SJSA1 (cell line): ENCODE data around the gene CYP26B1. TPM values are rescaled to one million over a fixed set of nuclear protein-coding genes. Genes with fewer than 3 reads are reported as not detected.

Source experiments
- DNase-seq, 2 experiments: peaks; one replicate each; pipeline ENCODE4 v3.0.0-alpha.2; 2015 to 2020; ENCODE audit warnings: low spot score in 2 of 2, low read depth in 1 of 2
- H3K27ac ChIP-seq: fragments of 250-450 bp; sonication (Bioruptor Pico); 2 replicates; pipeline ENCODE4 v1.5.1; 2020; ENCODE audit warnings: mild to moderate bottlenecking, moderate library complexity
- H3K27me3 ChIP-seq: fragments of 250-450 bp; sonication (Bioruptor Pico); replicated peaks from 2 replicates; pipeline ENCODE4 v1.5.1; 2020; ENCODE audit warnings: mild to moderate bottlenecking, moderate library complexity
- H3K36me3 ChIP-seq: fragments of 250-450 bp; sonication (Bioruptor Pico); 2 replicates; pipeline ENCODE4 v1.5.1; 2020; ENCODE audit warnings: mild to moderate bottlenecking
- H3K4me1 ChIP-seq: fragments of 250-450 bp; sonication (Bioruptor Pico); replicated peaks from 2 replicates; pipeline ENCODE4 v1.6.1; 2021; ENCODE audit warnings: mild to moderate bottlenecking
- H3K4me3 ChIP-seq: fragments of 250-450 bp; sonication (Bioruptor Pico); 2 replicates; pipeline ENCODE4 v1.5.1; 2020; ENCODE audit warnings: mild to moderate bottlenecking
- H3K9me3 ChIP-seq: fragments of 250-450 bp; sonication (Bioruptor Pico); replicated peaks from 2 replicates; pipeline ENCODE4 v1.5.1; 2020; ENCODE audit warnings: mild to moderate bottlenecking
- total RNA-seq: library from RNA; depleted of rRNA; stranded (reverse); fragments of >200 nt; shearing (Covaris generic); gene quantifications from 2 replicates; pipeline ENCODE4 v1.2.3, GENCODE V29; 2014

CYP26B1 gene
- total RNA-seq, 1 experiment from 2014 or later, result 0.03 TPM

DNA sequence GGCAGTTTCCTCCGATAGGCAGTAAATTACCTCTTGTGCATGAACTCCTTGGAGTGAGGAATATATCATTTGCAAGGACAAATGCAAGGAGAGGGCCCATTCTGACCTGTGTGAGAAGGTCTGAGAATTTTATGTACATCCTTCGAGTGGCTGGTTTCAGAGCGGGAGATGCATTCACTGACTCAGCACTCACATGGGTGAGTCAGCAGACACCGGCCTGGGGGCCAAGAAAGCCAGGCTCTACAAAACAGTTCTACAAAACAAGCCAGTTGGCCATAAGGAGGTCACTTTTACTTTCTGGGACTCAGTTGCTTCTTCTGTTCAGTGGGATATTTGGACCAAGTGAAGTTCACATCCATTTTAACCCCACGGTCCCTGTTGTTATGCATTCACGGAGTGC is 35.3 kb downstream of the CYP26B1 start:
- no peaks in the 10 kb centered on the region for H3K36me3 ChIP-seq
- DNase-seq, result no peak
- no peak overlapping the region for H3K4me3 ChIP-seq
- peaks cover 29% of the 10 kb centered on the region for H3K4me1 ChIP-seq
- no peaks in the 10 kb centered on the region for H3K27me3 ChIP-seq
- no peak overlapping the region for H3K27ac ChIP-seq
- no peaks in the 10 kb centered on the region for H3K9me3 ChIP-seq

DNA sequence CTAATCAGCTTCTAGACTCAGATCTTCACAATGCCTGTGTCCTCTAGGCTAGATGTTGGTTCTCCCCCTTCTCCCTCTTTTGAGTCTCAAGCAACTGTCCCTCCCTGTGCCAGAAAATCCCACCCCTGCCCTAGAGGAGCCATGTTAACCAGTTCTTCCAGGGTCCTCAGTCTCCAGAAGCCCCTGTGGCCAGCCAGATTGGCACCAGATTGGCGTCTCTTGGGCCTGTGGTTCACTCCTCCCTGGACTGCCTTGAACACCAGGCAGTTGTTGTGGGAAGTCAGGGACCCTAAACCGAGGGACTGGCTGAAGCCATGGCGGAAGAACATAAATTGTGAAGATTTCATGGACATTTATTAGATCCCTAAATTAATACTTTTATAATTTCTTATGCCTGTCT is 36.6 kb downstream of the CYP26B1 start:
- Histone ChIP-seq H3K9me3 (no peaks in the 10 kb centered on the region), H3K36me3 (no peaks in the 10 kb centered on the region), H3K27me3 (no peaks in the 10 kb centered on the region), H3K27ac (no peak overlapping the region), H3K4me3 (no peak overlapping the region), H3K4me1 (peaks cover 23% of the 10 kb centered on the region)
- no peak for DNase-seq

DNA sequence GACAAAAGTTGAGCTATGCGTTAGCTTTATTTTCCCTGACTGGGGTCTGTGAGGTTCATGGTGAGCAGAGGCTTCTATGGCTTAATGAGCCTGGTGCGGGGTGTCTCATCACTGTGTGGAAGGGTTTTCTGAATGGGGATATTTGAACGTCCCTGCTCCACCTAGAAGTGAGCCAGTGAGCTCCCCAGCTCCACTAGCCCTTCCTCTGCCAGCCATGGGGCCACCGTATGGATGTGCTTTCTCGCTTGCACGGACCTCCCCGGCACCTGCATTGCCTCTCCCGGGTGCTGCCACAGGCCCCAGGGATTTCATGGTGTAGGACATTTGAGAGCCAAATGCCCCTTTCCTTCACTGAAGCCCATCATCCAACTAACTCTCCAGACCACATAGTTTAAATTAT is 37.8 kb downstream of the CYP26B1 start:
- Histone ChIP-seq H3K36me3 (no peaks in the 10 kb centered on the region), H3K27ac (no peak overlapping the region)

GRCh38 chr2:72109291-72109690 is 38.4 kb downstream of the CYP26B1 start:
- H3K27me3 ChIP-seq, result no peaks in the 10 kb centered on the region
- DNase-seq, result no peak
- no peak overlapping the region for H3K4me3 ChIP-seq
- peaks cover 10% of the 10 kb centered on the region for H3K4me1 ChIP-seq
- H3K27ac ChIP-seq, result no peak overlapping the region
- H3K36me3 ChIP-seq, result no peaks in the 10 kb centered on the region
- no peaks in the 10 kb centered on the region for H3K9me3 ChIP-seq

More for the DNA sequence above, 37.8 kb downstream of the CYP26B1 start:
- Histone ChIP-seq H3K27me3 (no peaks in the 10 kb centered on the region), H3K4me1 (peaks cover 11% of the 10 kb centered on the region), H3K4me3 (no peak overlapping the region), H3K9me3 (no peaks in the 10 kb centered on the region)
- DNase-seq, result no peak

DNA sequence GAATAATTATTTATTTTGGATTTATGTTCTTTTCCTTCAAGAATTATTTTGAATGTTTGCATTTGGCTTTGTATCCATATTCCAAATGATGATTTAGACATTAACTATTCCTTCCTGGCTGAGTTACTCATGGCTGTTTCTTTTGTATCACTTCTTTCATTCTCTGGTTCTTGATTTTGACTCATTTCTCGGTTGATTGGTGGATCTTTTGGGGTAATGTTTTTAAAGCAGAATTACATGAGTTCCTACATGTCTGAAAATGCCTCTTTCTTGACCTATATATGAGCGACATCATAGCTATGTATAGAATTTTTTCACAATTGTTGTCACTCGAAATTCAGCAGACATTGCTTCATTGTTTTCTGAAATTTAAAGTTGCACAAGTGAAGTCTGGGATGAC is 39.5 kb downstream of the CYP26B1 start:
- Histone ChIP-seq H3K27ac (no peak overlapping the region), H3K4me1 (peaks cover 10% of the 10 kb centered on the region), H3K4me3 (no peak overlapping the region), H3K27me3 (no peaks in the 10 kb centered on the region), H3K9me3 (no peaks in the 10 kb centered on the region), H3K36me3 (no peaks in the 10 kb centered on the region)
- no peak for DNase-seq

GRCh38 chr2:72106978-72107377 is 40.7 kb downstream of the CYP26B1 start:
- Histone ChIP-seq H3K4me3 (no peak overlapping the region), H3K27me3 (0 out of 2 replicates have a peak, but pooled peaks cover 4% of the 10 kb centered on the region), H3K4me1 (no peaks in the 10 kb centered on the region; the same call in 1 of the 2 replicates), H3K27ac (no peak overlapping the region), H3K9me3 (no peaks in the 10 kb centered on the region), H3K36me3 (no peaks in the 10 kb centered on the region)
- DNase-seq, result no peak

DNA sequence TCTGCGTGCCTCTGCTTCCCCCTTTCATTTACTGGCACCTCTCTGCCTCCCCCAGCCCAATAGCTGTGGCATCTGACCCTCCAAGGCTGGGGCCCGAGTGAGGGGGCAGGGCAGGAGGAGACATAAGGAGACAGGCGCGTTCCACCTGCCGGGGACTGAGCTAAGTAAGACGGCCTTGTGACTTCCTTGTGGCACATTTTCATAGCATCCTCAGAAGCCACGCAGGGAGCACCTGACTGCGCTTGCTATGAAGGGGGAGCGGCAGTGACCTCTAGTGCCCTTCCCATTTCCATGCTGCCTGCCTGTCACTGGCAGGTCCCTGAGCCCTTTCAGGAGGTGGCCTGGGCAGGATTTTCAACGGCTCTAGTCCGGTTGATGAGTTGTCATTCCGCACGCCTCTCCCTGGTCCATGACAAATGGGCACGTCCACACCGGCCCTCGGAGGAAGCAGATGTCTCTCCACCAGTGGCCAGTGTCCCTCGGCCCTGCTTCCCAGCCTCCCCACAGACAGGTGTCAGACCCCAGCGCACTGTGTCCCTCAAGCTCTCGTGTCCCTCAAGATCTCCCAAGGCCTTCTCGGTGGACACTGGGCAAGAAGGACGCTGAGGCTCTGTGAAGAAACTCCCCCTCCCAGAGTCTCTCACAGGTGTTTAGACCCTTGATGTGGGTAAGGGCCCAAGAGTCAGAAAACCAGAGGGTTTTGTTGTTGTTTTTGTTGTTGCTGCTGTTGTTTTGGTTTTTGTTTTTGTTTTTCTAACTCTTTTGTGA is 42.7 kb downstream of the CYP26B1 start:
- DNase-seq, result no peak
- Histone ChIP-seq H3K27me3 (peaks cover 4% of the 10 kb centered on the region; the same call in 1 of the 2 replicates), H3K4me1 (no peaks in the 10 kb centered on the region), H3K27ac (no peak overlapping the region), H3K36me3 (no peaks in the 10 kb centered on the region), H3K9me3 (no peaks in the 10 kb centered on the region), H3K4me3 (no peak overlapping the region)

DNA sequence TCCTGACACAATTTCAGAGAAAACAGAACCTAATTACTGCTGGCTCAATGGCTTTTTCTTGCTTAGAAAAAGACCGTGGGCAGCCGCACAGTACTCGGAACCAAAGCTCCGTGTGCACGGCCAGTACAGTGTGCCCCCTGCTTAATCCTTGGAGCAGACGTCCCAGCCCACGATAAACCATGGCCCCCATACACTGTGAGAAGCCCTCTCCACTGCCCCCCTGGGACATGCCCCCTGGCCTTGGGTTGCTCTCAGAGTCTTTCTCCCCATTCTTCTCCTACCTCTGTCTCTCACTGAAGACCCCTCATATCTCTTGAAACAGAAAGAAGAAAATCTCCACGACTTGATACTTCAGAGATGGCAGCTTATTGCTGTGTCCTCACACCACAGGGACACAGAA is 44.0 kb downstream of the CYP26B1 start:
- no peaks in the 10 kb centered on the region for H3K9me3 ChIP-seq
- no peak for DNase-seq
- H3K27ac ChIP-seq, result no peak overlapping the region
- H3K36me3 ChIP-seq, result no peaks in the 10 kb centered on the region
- peaks cover 6% of the 10 kb centered on the region; the same call in 1 of the 2 replicates for H3K27me3 ChIP-seq
- H3K4me3 ChIP-seq, result no peak overlapping the region
- no peaks in the 10 kb centered on the region for H3K4me1 ChIP-seq

DNA sequence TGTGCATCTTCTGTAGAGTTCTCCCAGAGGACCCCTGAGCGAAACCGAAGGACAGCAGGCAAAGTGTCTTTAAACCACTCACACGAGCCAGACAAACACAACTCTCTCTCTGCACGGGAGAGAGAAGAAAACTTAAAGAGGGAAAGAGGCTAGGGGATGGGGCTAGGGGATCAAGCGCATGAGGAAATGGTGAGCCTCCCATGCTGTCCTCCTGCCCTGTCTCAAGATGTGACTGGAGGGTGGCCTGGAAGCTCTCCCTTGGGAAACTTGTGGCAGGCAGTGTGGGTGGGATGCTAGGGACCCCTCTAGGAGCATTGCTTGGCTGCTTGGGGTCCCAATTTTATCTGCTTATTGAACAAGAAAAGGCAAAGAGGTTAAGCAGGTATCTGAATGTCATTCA is 44.5 kb downstream of the CYP26B1 start:
- no peak for DNase-seq
- no peak overlapping the region for H3K4me3 ChIP-seq
- H3K4me1 ChIP-seq, result no peaks in the 10 kb centered on the region
- H3K27ac ChIP-seq, result no peak overlapping the region
- H3K9me3 ChIP-seq, result no peaks in the 10 kb centered on the region
- peaks cover 7% of the 10 kb centered on the region; the same call in 1 of the 2 replicates for H3K27me3 ChIP-seq
- H3K36me3 ChIP-seq, result no peaks in the 10 kb centered on the region

GRCh38 chr2:72098935-72099334 is 48.7 kb downstream of the CYP26B1 start:
- H3K36me3 ChIP-seq, result no peaks in the 10 kb centered on the region
- H3K27me3 ChIP-seq, result peaks cover 7% of the 10 kb centered on the region
- no peak overlapping the region for H3K27ac ChIP-seq
- H3K9me3 ChIP-seq, result no peaks in the 10 kb centered on the region
- no peaks in the 10 kb centered on the region for H3K4me1 ChIP-seq
- no peak overlapping the region for H3K4me3 ChIP-seq
- no peak for DNase-seq

DNA sequence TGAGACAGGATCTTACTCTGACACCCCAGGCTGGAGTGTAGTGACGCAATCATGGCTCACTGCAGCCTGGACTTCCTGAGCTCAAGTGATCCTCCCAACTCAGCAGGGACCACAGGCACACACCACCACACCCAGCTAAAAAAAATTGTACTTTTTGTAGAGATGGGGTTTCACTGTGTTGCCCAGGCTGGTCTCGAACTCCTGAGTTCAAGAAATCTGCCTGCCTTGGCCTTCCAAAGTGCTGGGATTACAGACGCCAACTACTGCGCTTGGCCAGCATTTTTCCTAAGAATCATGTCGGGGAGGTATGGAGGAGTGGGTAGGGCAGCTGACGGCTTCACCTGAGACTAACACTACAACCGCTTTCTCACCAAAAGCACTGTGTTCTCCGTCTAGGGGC is 50.4 kb downstream of the CYP26B1 start:
- Histone ChIP-seq H3K27ac (no peak overlapping the region), H3K9me3 (no peaks in the 10 kb centered on the region), H3K4me1 (no peaks in the 10 kb centered on the region), H3K36me3 (no peaks in the 10 kb centered on the region), H3K27me3 (peaks cover 3% of the 10 kb centered on the region), H3K4me3 (no peak overlapping the region)
- no peak for DNase-seq

DNA sequence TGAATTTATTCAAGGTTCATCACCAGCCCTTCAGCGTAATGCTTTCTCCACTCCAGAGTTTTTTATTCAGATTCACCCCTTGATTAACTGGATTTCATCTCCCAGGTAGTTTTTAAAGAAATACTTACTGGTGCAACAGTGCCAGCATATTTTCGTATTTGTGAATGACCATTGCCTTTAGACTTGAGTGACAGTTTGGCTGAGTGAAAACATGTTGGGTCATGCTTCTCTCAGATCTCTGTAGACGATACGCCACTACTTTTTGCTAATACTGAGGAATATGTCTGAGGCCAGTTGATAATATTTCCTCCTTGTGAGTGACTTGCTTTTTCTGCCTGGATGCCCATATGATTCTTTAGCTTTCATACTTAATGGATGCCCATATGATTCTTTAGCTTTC is 51.5 kb downstream of the CYP26B1 start:
- no peaks in the 10 kb centered on the region for H3K36me3 ChIP-seq
- no peaks in the 10 kb centered on the region for H3K4me1 ChIP-seq
- peaks cover 3% of the 10 kb centered on the region for H3K27me3 ChIP-seq
- H3K27ac ChIP-seq, result no peak overlapping the region
- H3K4me3 ChIP-seq, result no peak overlapping the region
- DNase-seq, result no peak
- H3K9me3 ChIP-seq, result no peaks in the 10 kb centered on the region

- H3K4me3 ChIP-seq, result no peak overlapping the region
- H3K4me1 ChIP-seq, result no peaks in the 10 kb centered on the region
- no peaks in the 10 kb centered on the region for H3K36me3 ChIP-seq
- no peaks in the 10 kb centered on the region for H3K9me3 ChIP-seq
- H3K27ac ChIP-seq, result no peak overlapping the region
- H3K27me3 ChIP-seq, result peaks cover 3% of the 10 kb centered on the region
- no peak for DNase-seq
Observed at GRCh38 chr2:72095364-72095763, 52.3 kb downstream of the CYP26B1 start.

DNA sequence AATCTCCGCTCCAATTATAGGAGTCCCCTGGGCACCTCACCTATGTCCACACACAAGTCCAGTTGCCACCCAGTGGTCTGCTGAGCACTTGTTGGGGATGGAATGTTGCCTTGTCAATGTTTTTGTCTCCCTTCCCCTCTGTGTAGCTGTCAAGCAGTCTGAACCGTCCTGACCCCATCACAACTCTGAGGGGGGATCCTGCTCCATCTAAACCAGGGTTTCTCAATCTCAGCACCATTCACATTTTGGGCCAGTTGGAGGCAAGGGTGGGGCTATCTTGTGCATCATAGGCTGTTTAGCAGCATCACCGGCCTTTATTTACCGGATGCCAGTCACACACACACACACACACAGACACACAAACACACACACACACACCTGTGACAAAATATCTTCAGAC is 53.0 kb downstream of the CYP26B1 start:
- H3K9me3 ChIP-seq, result no peaks in the 10 kb centered on the region
- H3K36me3 ChIP-seq, result no peaks in the 10 kb centered on the region
- no peak overlapping the region for H3K4me3 ChIP-seq
- DNase-seq, result no peak
- H3K27ac ChIP-seq, result no peak overlapping the region
- H3K27me3 ChIP-seq, result peaks cover 3% of the 10 kb centered on the region
- H3K4me1 ChIP-seq, result no peaks in the 10 kb centered on the region

- H3K4me3 ChIP-seq, result no peak overlapping the region
- no peaks in the 10 kb centered on the region for H3K36me3 ChIP-seq
- H3K27me3 ChIP-seq, result no peaks in the 10 kb centered on the region
- H3K27ac ChIP-seq, result no peak overlapping the region
- H3K9me3 ChIP-seq, result no peaks in the 10 kb centered on the region
- DNase-seq, result no peak
- no peaks in the 10 kb centered on the region for H3K4me1 ChIP-seq
Observed at GRCh38 chr2:72092111-72092510, 55.6 kb downstream of the CYP26B1 start.
